ENCODE results near the gene KNOP1.

- no peak for TF ChIP-seq POLR2A (IDR thresholded peaks at IDR 0.05; ENCODE audit: low read length)
- TF ChIP-seq GATA1 (IDR thresholded peaks at IDR 0.05; ENCODE audit: low read depth, low read length): no peak
Observed at GRCh38 chr16:19712418-19713058, 5.5 kb downstream of the KNOP1 start.

Data from erythroblast (primary cell).